GM19455 (cell line): Measurements from ENCODE around the gene CLCN5.

Experiments used
- ATAC-seq: cut with Tn5 transposase; IDR thresholded peaks from one replicate; pipeline ENCODE4 v1.9.1; 2021; ENCODE audit not compliant: unreplicated experiment

CLCN5 gene

DNA sequence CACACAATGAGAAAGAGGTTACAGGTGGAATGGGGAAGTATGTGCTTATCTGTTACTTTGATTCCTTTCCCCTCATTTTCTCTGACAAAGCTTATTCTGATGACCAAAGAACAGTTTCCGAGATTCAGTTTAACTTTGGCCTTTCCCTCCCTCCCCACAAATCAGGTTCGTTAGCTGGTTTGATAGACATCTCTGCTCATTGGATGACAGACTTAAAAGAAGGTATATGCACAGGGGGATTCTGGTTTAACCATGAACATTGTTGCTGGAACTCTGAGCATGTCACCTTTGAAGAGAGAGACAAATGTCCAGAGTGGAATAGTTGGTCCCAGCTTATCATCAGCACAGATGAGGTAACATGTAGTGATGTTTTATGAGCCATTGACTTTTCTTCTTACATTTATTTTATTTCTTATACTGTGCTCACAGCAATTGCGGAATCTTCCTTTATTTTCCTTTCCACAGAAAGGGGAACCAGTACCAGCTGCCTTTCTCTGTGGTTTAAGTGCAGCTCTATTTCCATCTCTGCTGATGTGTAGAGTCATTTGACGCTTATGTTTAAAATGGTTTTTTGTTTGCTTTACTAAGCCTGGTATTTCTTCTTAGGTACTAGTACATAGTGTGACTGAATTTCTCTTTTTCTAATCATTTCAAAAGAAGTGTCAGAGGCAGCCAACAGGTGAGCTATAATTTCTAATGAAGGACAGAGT lies 153.4 kb downstream of the CLCN5 start:
- ATAC-seq = no peak

DNA sequence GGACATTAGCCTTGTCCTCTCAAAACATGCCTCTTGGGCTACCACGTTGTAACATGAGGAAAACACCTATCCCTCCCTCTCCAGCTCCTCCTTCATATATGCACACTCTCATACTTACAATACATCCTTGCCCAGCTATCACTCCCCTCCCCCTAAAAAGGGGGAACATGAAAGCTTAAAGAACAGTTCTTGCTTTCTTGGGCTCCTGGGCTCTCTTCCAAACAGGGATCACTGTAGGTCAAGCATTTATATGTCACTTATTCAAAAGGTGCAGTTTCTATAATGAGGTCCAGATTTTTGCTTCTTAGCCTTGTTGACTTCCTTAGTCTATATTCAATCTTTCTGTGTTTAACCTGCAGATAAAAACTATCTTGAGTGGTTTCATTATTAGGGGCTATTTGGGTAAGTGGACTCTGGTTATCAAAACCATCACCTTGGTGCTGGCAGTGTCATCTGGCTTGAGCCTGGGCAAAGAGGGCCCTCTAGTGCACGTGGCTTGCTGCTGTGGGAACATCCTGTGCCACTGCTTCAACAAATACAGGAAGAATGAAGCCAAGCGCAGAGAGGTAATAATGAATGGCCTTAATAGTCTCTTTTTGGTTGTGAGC lies 159.0 kb downstream of the CLCN5 start:
- no peak for ATAC-seq

- ATAC-seq = no peak
These were observed 160.3 kb downstream of the CLCN5 start for GRCh38 chrX:50082741-50083140.

- ATAC-seq = no peak
These were observed 166.2 kb downstream of the CLCN5 start for GRCh38 chrX:50088645-50089044.

- ATAC-seq = no peak
These were observed 171.2 kb downstream of the CLCN5 start for GRCh38 chrX:50093625-50094024.

DNA sequence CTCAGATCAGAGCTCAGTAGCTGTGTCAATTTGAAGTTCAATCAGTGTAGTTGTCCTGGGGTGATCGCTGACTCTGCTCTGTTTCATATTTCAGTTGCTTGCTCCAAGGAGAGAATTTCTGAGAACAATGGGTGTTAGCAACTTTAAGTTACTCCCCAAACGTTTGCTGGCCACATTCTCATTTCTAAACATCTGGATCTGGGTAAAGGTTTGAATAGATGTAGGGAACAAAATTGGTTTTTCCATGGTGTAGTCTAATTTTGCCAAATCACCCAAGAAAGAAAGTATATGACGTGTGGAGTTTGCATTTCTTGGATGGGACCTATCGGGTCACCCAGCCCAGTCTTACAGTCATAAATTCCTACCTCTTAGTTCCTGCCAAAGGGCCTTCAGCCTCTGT lies 174.7 kb downstream of the CLCN5 start:
- ATAC-seq = no peak

- ATAC-seq = no peak
These were observed 175.8 kb downstream of the CLCN5 start for GRCh38 chrX:50098241-50098640.

DNA sequence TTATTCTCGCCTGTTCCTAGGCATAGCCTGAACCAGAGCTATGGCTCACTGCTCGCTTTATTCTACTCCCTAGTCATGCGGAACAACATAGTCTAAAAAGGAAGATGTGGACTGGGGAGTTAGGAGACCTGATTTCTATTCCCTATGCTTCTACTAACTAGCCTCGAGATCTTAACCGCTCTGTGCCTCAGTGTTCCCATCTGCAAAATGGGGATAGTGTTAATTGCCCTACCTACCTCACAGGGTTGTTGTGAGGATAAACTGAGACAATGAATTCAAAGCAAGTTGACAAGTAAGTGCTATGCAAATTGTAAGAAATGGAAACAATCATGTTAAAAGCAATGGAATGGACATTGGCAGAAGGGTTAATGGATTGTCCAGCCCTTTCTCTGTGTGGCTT lies 176.4 kb downstream of the CLCN5 start:
- no peak for ATAC-seq

GRCh38 chrX:50099331-50099730 lies 176.9 kb downstream of the CLCN5 start:
- no peak for ATAC-seq

DNA sequence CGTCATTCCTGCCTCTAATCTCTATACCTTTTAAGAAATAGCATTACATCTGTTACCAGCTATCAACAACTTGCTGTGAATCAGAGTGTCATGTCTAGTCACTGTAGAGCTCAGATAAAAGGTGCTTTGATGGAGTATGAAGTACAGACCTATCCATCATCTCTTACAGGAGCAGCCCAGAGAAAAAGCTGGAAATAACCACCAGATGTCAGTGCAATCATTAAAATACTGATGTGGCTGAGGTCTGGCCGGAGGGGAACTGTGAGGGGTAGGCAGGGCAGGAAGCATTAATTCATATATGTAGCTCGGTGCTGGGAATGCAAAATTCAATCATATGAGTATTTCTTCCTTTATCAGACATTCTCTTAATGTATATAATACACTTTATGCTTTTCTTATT lies 177.8 kb downstream of the CLCN5 start:
- ATAC-seq = no peak

DNA sequence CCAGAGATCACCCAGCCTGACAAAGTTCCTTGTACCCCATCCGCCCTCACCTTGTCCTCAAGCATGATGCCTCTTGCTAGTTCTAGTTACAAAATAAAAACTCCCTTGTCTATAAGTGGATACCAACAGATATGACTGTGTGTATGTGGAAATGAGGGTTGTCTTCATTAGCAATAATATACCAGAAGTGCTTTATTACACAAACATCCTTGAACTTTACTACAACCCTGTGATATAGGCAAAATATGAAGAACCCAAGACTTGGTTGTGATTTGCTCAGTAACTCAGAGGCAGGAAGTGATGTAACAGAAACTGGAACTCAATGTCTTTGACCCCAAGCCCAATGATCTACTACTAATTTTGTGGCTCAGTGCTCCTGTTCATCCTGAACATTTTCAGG lies 180.8 kb downstream of the CLCN5 start:
- ATAC-seq = no peak

DNA sequence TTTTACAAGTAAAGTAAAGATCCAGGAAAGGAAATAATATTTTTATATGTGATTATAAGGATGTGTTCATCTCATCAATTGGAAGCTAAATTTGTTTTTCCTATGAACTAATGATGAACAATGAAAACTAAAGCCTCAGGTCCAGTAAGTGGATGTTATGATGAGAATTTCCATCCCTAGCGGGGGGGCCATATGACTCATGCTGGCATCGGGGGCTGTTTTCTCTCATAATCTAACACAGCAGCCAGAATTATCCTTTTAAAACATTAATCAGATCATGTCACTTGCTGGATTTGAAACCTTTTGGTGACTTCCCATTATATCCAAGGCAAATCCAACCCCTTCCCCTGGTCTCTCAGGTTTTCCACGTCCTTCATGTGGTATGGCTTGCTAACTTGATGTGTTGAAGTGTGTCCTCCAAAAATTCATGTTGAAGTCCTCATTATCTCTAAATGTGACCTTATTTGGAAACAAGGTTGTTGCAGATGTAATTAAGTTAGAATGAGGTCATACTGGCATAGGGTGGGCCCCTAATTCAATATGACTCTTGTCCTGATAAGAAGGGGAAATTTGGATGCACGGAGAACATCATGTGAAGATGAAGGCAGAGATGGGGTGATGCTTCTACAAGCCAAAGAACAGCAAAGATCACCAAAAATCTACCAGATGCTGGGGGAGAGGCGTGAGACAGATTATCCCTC lies 181.6 kb downstream of the CLCN5 start:
- ATAC-seq = no peak

- no peak for ATAC-seq
These were observed 183.8 kb downstream of the CLCN5 start for GRCh38 chrX:50106051-50106675.

DNA sequence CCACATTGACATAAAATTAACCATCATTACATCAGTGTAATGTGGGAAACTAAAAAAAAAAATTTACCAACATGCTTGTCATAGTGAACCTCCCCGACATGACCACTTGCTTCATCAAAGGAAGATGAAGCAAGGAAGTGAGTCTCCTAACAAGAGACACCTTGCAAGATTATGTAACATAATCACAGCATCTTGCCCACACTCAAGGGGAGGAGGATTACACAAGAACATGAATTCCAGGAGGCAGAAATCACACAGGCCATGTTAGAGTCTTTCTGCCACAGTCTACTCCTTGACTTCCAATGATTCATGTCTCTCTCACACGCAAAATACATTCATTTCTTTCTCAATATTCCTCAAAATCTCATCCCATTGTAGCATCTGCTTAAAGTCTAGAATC lies 185.1 kb downstream of the CLCN5 start:
- no peak for ATAC-seq

DNA sequence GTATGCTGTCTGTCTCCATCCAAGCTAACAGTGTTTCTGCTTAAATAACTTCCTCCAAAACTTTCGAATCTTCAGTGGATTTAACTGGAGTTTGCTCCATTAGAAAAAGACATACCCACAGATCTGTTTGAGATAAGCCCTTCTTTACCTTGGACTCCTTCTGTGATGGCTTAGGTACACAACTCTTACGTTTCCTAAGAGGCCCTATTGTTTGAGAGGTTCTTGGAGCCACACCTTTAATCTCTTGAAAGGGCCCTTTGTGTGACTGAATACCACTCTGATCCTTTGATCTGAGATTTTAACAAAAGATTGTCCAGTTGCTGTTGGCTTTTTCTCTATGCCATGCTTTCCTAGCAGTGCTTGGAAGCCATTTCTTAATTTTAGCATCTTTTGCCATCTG lies 185.9 kb downstream of the CLCN5 start:
- no peak for ATAC-seq

GRCh38 chrX:50111742-50112141 lies 189.3 kb downstream of the CLCN5 start:
- ATAC-seq = no peak

DNA sequence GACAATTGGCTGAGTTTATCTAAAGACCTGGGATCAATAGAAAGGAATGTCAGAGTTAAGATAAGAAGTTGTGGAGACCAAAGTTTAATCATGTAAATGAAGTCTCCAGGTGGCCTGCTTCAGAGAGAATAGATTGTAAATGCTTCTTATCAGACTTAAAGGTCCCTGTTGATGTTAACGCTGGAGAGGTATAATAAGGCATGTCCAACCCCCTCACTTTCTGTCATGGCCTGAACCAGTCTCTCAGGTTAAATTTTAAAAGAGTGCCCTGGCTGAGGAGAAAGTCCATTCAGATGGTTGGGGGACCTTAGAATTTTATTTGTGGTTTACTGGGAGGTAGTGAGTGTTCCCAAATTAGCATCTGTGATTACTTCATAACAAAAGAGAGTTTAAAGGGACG lies 191.7 kb downstream of the CLCN5 start:
- no peak for ATAC-seq

- ATAC-seq = no peak
These were observed 193.6 kb downstream of the CLCN5 start for GRCh38 chrX:50115973-50116372.

- ATAC-seq = no peak
These were observed 195.1 kb downstream of the CLCN5 start for GRCh38 chrX:50117476-50117875.

DNA sequence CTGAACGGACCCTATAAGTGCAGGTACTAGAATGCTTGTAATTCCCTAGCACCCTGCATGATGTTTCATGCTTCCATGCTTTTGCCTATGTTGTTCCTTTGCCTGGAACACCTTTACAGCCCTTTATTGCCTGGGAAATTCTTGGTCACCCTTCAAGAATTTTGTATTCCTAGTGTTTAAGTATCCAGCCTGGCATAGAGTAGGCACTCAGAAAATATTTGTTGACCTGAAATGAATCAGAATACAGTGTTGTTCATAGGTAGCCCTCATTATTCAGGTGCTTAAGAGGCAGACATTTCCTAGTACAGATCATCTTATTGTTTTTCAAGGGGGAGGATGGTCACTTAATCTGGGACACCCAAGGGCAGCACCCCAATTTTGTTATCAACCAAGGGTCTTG lies 203.1 kb downstream of the CLCN5 start:
- no peak for ATAC-seq

GRCh38 chrX:50147972-50148371 lies 225.6 kb downstream of the CLCN5 start:
- ATAC-seq = no peak
